ENCODE results near the gene RASGRF2.

RASGRF2 gene

DNA sequence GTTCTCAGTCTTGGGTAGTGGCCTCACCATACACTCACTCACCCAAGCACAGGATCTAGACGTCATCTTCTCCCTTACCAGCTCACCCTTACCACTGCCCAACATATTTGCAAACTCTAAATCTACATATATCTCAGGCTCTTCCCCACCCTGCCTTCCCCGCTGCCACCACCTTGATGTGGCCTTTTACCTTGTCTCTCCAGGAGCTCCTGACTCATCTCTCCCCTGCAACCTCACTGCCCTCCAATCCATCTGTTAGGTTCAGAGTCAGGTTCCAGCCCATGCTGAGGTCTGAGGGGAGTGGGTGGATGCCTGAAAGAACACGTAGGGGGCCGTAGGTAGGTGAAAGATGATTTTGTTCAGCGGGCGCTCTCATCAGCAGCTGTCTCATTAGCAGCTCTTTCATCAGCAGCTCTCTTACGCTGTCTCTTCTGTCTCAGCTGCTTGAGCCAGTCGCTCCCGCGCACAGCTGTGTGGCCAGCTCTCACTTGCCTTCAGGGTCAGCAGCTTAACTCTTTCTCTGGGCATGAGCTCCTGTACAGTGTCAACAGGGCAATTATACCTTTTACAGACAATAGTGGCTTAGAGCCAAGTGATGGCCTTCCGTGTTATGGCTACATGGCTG lies 249.8 kb downstream of the RASGRF2 start:
- H3K79me2 ChIP-seq (ENCODE audit: insufficient read depth, low read length) = no peaks in the 10 kb centered on the region
- H2AFZ ChIP-seq (ENCODE audit: low read length) = no peak overlapping the region
- no peak overlapping the region for H3K4me2 ChIP-seq (ENCODE audit: low read depth, low read length, poor library complexity, severe bottlenecking)
- no peaks in the 10 kb centered on the region for H3K4me1 ChIP-seq (ENCODE audit: insufficient read depth, low read length, poor library complexity, severe bottlenecking)
- no peaks in the 10 kb centered on the region for H3K9me3 ChIP-seq (ENCODE audit: insufficient read depth, low read depth, low read length)
- no peak overlapping the region for H3K9ac ChIP-seq (ENCODE audit: low read depth, low read length, poor library complexity, severe bottlenecking)
- TF ChIP-seq, protein P1, sequence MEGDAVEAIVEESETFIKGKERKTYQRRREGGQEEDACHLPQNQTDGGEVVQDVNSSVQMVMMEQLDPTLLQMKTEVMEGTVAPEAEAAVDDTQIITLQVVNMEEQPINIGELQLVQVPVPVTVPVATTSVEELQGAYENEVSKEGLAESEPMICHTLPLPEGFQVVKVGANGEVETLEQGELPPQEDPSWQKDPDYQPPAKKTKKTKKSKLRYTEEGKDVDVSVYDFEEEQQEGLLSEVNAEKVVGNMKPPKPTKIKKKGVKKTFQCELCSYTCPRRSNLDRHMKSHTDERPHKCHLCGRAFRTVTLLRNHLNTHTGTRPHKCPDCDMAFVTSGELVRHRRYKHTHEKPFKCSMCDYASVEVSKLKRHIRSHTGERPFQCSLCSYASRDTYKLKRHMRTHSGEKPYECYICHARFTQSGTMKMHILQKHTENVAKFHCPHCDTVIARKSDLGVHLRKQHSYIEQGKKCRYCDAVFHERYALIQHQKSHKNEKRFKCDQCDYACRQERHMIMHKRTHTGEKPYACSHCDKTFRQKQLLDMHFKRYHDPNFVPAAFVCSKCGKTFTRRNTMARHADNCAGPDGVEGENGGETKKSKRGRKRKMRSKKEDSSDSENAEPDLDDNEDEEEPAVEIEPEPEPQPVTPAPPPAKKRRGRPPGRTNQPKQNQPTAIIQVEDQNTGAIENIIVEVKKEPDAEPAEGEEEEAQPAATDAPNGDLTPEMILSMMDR (conservative IDR thresholded peaks at IDR 0.05; ENCODE audit: low read length) = no peak
- no peak for TF ChIP-seq EZH2phosphoT487 (IDR thresholded peaks at IDR 0.05; ENCODE audit: borderline replicate concordance)
- H3K27me3 ChIP-seq (ENCODE audit: insufficient read depth, low read length, poor library complexity, severe bottlenecking) = no peaks in the 10 kb centered on the region
- H3K4me3 ChIP-seq (ENCODE audit: low read length, poor library complexity, severe bottlenecking) = no peak overlapping the region
- H3F3A ChIP-seq (ENCODE audit: low read depth) = no peaks in the 10 kb centered on the region
- H3K36me3 ChIP-seq (ENCODE audit: insufficient read depth, low read length) = no peaks in the 10 kb centered on the region
- H3K9me2 ChIP-seq (replicated peaks; ENCODE audit: low read depth, low read length) = no peaks in the 10 kb centered on the region
- H4K20me1 ChIP-seq (ENCODE audit: insufficient read depth, low read length, poor library complexity, severe bottlenecking) = no peaks in the 10 kb centered on the region

DNA sequence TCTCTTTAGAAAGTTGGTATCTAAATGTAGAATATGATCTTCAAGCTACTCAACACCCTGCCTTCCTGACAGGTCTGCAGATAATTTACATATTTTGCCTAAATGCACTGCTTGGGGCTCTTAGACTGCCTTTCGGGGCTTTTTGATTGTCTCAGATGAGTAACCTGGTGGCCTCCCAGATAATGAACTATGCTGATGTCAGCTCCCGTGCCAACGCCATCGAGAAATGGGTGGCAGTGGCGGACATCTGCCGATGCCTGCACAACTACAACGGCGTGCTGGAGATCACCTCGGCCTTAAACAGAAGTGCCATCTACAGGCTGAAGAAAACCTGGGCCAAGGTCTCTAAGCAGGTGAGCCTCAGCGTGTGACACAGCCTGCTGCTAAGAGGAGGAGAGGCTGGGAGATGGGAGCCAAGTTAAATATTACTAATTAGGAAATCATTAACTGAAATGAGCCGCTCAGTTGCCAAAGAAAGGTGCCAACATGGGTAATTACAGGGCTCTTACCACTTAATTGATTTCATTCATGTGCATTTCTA lies 252.1 kb downstream of the RASGRF2 start:
- H3K4me1 ChIP-seq (ENCODE audit: insufficient read depth, low read length, poor library complexity, severe bottlenecking) = no peaks in the 10 kb centered on the region
- no peaks in the 10 kb centered on the region for H3K9me3 ChIP-seq (ENCODE audit: insufficient read depth, low read depth, low read length)
- no peak overlapping the region for H3K4me2 ChIP-seq (ENCODE audit: low read depth, low read length, poor library complexity, severe bottlenecking)
- H2AFZ ChIP-seq (ENCODE audit: low read length) = no peak overlapping the region
- no peaks in the 10 kb centered on the region for H3K9me2 ChIP-seq (replicated peaks; ENCODE audit: low read depth, low read length)
- H3K27me3 ChIP-seq (ENCODE audit: insufficient read depth, low read length, poor library complexity, severe bottlenecking) = no peaks in the 10 kb centered on the region
- no peaks in the 10 kb centered on the region for H3K36me3 ChIP-seq (ENCODE audit: insufficient read depth, low read length)
- no peaks in the 10 kb centered on the region for H4K20me1 ChIP-seq (ENCODE audit: insufficient read depth, low read length, poor library complexity, severe bottlenecking)
- TF ChIP-seq, protein P1 (conservative IDR thresholded peaks at IDR 0.05; ENCODE audit: low read length) = no peak
- no peak for TF ChIP-seq EZH2phosphoT487 (IDR thresholded peaks at IDR 0.05; ENCODE audit: borderline replicate concordance)
- H3K9ac ChIP-seq (ENCODE audit: low read depth, low read length, poor library complexity, severe bottlenecking) = no peak overlapping the region
- H3F3A ChIP-seq (ENCODE audit: low read depth) = no peaks in the 10 kb centered on the region
- no peaks in the 10 kb centered on the region for H3K79me2 ChIP-seq (ENCODE audit: insufficient read depth, low read length)
- no peak overlapping the region for H3K4me3 ChIP-seq (ENCODE audit: low read length, poor library complexity, severe bottlenecking)

DNA sequence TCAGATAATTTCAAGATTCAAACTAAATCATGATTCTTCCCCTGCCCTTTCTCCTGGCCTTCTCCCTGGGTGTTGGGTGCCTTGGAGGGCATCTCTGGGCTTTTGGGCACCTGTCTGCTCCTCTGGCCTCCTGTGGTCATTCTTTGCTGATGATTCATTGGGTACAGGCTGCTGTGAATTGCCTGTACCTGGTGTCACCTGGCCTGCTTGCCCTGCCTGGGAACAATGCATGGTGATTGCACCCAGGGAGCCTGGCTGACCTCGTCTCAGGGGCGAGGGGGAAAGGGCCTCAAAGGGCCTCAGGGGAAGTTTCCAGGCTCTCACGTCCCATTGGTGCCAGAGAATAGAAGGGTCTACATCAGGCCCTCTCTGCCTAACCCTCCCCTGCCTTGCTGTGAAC lies 252.9 kb downstream of the RASGRF2 start:
- Histone ChIP-seq H3K9me3 (ENCODE audit: insufficient read depth, low read depth, low read length) (no peaks in the 10 kb centered on the region), H3K27me3 (ENCODE audit: insufficient read depth, low read length, poor library complexity, severe bottlenecking) (no peaks in the 10 kb centered on the region), H3K9ac (ENCODE audit: low read depth, low read length, poor library complexity, severe bottlenecking) (no peak overlapping the region), H3K79me2 (ENCODE audit: insufficient read depth, low read length) (no peaks in the 10 kb centered on the region), H3K4me2 (ENCODE audit: low read depth, low read length, poor library complexity, severe bottlenecking) (no peak overlapping the region), H3K9me2 (replicated peaks; ENCODE audit: low read depth, low read length) (no peaks in the 10 kb centered on the region), H3K36me3 (ENCODE audit: insufficient read depth, low read length) (no peaks in the 10 kb centered on the region), H3K4me3 (ENCODE audit: low read length, poor library complexity, severe bottlenecking) (no peak overlapping the region), H3K4me1 (ENCODE audit: insufficient read depth, low read length, poor library complexity, severe bottlenecking) (no peaks in the 10 kb centered on the region), H4K20me1 (ENCODE audit: insufficient read depth, low read length, poor library complexity, severe bottlenecking) (no peaks in the 10 kb centered on the region), H2AFZ (ENCODE audit: low read length) (no peak overlapping the region), H3F3A (ENCODE audit: low read depth) (no peaks in the 10 kb centered on the region)
- no peak for TF ChIP-seq EZH2phosphoT487 (IDR thresholded peaks at IDR 0.05; ENCODE audit: borderline replicate concordance)
- TF ChIP-seq, protein P1 (conservative IDR thresholded peaks at IDR 0.05; ENCODE audit: low read length) = no peak

Measured in Loucy (cell line).